Adrenal gland (tissue), 12 donors: ENCODE measurements around the gene NRXN2. TPM values are rescaled to one million over a fixed set of nuclear protein-coding genes. Genes with fewer than 3 reads are reported as not detected.

ENCODE experiments used
- DNase-seq, 7 donors: peaks; one replicate each; pipeline ENCODE4 v3.0.0-alpha.2; 2019 to 2020
- H3K27ac ChIP-seq, 5 donors: fragments of 200-600 bp; sonication (generic) in 4 of 5; 1 replicate in 3 of 5; 2 replicates in 2 of 5; pipeline versions ENCODE4 v1.5.1 to v1.8.0; 2016 to 2020; ENCODE audit warnings: mild to moderate bottlenecking in 1 of 5
- H3K27me3 ChIP-seq: fragments of 200-600 bp; 2 replicates; pipeline ENCODE4 v1.8.0; 2021
- H3K36me3 ChIP-seq, 2 donors: fragments of 200-600 bp; replicated peaks in 1 of 2; 1 replicate in 1 of 2; 2 replicates in 1 of 2; pipeline versions ENCODE4 v1.5.1 to v1.8.0; 2018 to 2022
- H3K4me1 ChIP-seq, 2 donors: fragments of 200-600 bp; replicated peaks in 1 of 2; 1 replicate in 1 of 2; 2 replicates in 1 of 2; pipeline versions ENCODE4 v1.5.1 to v1.8.0; 2018 to 2021
- H3K4me3 ChIP-seq, 4 donors: fragments of 200-600 bp; sonication (generic) in 3 of 4; one replicate each; pipeline ENCODE4 v1.5.1; 2016 to 2018
- H3K9me3 ChIP-seq, 3 donors: fragments of 200-600 bp; sonication (generic) in 1 of 3; replicated peaks in 1 of 3; 1 replicate in 2 of 3; 2 replicates in 1 of 3; pipeline versions ENCODE4 v1.5.1 to v1.8.0; 2016 to 2021
- POLR2A ChIP-seq, 2 donors: fragments of 450-650 bp; IDR thresholded peaks; one replicate each; pipeline ENCODE4 v1.6.1; 2017; ENCODE audit warnings: antibody characterized with exemption in 2 of 2, mild to moderate bottlenecking in 2 of 2, moderate library complexity in 1 of 2
- WGBS, 4 donors: extraction: QIAGEN DNeasy Blood & Tissue Kit in 2 of 4; methylation state at CpG; one replicate each; pipeline versions ENCODE4 v1.1.5 to v1.1.7; 2013 to 2017; 5-methylcytosine and 5-hydroxymethylcytosine counted together
- intact Hi-C, 2 donors: fragments of 100-400 bp; cut with DNase I; formaldehyde crosslinking; loops; one replicate each; pipeline versions ENCODE4 v1.14.1 to v1.15.0; 2022 to 2023
- polyA plus RNA-seq, 3 donors: library from polyadenylated mRNA; stranded (reverse); fragments of 200-250 nt in 2 of 3; fragments of 350-450 nt in 1 of 3; fragmentation: Illumina TruSeq in 1 of 3; extraction: RNeasy Lipid Tissue Mini Kit (QIAGEN cat#74804) in 1 of 3; gene quantifications; one replicate each; pipeline ENCODE4 v1.2.3, GENCODE V29; 2013 to 2014
- total RNA-seq, 9 donors: library from RNA; depleted of rRNA in 4 of 9; stranded (reverse); fragments of >200 nt in 4 of 9; fragments of 120-200 nt in 1 of 9; fragmentation: NEBNext Ultra II Directional in 1 of 9; extraction: Animal tissue kit (Norgen Biotek cat#: 25700) in 1 of 9; gene quantifications; one replicate each; pipeline versions ENCODE4 v1.1.0 to v1.2.4, GENCODE V29; 2013 to 2023
- TF ChIP-seq, protein P1 (sequence below), 6 experiments: fragments of 450-650 bp in 4 of 6; fragments of 200-600 bp in 2 of 6; sonication (generic) in 1 of 6; IDR thresholded peaks; 1 replicate in 5 of 6; 2 replicates in 1 of 6; pipeline versions ENCODE4 v1.5.1 to v1.8.0; 2016 to 2021; ENCODE audit warnings: antibody characterized with exemption in 6 of 6, mild to moderate bottlenecking in 2 of 6, moderate library complexity in 1 of 6
- donor health status: healthy with polysubstance abuse.
- donor health status: Bipolar disorder and iron deficiency.
- donor health status: DM: yes; HTN: yes; CAD: no.
- donor health status: DM: no; HTN: no; CAD: no.
- donor health status: DM: no; HTN: no; CAD: no.
- donor health status: DM: yes; HTN: yes; CAD: no.

Gene NRXN2
- total and polyA plus RNA-seq, 12 donors = 1.7 to 17.1 (median 4.9) TPM

DNA sequence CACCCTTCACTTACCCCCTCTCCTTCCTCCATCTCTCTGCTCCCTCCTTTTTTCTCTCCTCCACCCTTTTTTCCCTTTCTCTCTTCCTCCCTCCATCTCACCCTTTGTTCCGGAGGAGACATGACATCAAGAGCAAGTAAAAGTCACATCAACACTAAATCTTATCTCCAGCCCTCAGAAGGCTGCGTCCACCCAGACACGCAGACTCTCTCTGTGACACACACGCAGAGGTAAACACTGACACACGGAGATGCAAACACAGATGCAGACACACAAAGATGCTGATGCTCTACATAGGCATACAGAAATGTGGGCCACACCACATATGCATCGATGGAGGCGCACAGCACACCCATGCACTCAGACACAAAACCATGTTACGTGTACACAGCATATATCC, 27.0 kb downstream of the NRXN2 start:
- Histone ChIP-seq H3K27ac (no peak overlapping the region), H3K4me1 (no peaks in the 10 kb centered on the region), H3K4me3 (no peak overlapping the region), H3K27me3 (no peaks in the 10 kb centered on the region), H3K36me3 (no peaks in the 10 kb centered on the region), H3K9me3 (no peaks in the 10 kb centered on the region)
- TF ChIP-seq, protein P1, sequence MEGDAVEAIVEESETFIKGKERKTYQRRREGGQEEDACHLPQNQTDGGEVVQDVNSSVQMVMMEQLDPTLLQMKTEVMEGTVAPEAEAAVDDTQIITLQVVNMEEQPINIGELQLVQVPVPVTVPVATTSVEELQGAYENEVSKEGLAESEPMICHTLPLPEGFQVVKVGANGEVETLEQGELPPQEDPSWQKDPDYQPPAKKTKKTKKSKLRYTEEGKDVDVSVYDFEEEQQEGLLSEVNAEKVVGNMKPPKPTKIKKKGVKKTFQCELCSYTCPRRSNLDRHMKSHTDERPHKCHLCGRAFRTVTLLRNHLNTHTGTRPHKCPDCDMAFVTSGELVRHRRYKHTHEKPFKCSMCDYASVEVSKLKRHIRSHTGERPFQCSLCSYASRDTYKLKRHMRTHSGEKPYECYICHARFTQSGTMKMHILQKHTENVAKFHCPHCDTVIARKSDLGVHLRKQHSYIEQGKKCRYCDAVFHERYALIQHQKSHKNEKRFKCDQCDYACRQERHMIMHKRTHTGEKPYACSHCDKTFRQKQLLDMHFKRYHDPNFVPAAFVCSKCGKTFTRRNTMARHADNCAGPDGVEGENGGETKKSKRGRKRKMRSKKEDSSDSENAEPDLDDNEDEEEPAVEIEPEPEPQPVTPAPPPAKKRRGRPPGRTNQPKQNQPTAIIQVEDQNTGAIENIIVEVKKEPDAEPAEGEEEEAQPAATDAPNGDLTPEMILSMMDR (IDR thresholded peaks at IDR 0.05) = no peak
- no peak for TF ChIP-seq POLR2A (IDR thresholded peaks at IDR 0.05)
- 82 to 93% (median 84%) methylated on average over 8 of the region's 8 CpGs for WGBS, 4 donors
- no peak for DNase-seq
- intact Hi-C loops = no loop called here

DNA sequence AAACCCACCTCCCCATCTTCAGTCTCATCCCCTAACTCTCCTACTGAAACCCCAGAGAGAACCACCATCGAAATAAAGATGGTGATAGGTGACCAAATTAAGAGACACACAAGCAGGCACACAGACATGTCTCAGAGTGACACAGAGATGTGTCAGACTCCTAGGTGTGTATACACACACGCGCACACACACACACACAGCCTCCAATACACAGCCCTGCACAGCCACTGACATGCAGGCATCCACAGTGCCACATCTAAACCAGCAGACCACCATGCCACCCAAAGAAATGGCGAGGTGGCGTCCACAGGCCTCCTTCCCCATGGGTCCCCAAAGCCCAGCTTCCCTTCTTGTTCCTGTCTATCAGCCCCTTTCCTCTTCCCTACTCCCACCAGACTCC, 27.4 kb downstream of the NRXN2 start:
- intact Hi-C loops = no loop called here
- Histone ChIP-seq H3K36me3 (no peaks in the 10 kb centered on the region), H3K27me3 (no peaks in the 10 kb centered on the region), H3K9me3 (no peaks in the 10 kb centered on the region), H3K4me1 (no peaks in the 10 kb centered on the region), H3K27ac (no peak overlapping the region), H3K4me3 (no peak overlapping the region)
- DNase-seq = no peak
- TF ChIP-seq POLR2A (IDR thresholded peaks at IDR 0.05) = no peak
- TF ChIP-seq, protein P1 (IDR thresholded peaks at IDR 0.05) = no peak
- 86 to 93% (median 89%) methylated on average over 5 of the region's 5 CpGs for WGBS, 4 donors

DNA sequence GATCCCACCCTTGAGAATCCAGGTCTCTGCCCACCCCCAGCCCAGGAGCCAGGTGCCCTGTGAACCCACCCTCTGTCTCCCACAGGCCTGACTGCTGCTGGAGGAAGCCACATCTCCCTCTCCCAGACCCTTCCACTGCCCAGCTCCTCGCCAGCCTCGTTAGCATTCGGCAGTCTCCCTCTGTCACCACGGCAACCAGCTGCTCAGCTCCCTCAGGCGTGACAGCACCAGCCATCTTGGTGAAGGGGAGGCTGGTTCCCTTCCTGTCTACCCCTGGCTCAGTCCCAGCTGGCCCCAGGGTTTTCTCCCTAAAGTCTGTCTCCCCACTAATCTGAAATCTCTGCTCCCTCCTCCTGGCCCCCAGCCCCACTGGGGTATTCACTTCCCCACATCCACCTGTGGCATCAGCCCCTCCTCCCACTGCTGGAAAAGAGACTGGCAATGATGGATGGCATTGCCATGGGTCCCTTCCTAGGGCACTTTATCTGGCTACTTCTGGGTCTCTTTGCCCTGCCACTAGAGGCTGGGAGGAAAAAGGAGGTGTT, 28.1 kb downstream of the NRXN2 start:
- H3K36me3 ChIP-seq = no peaks in the 10 kb centered on the region
- no peaks in the 10 kb centered on the region for H3K4me1 ChIP-seq
- no peaks in the 10 kb centered on the region for H3K9me3 ChIP-seq
- intact Hi-C loops = no loop called here
- no peak overlapping the region for H3K27ac ChIP-seq
- no peak overlapping the region for H3K4me3 ChIP-seq
- WGBS, 4 donors = 52 to 63% (median 60%) methylated on average over 1 to 5 of the region's 5 CpGs
- peak in 1 of 7 donors; percentile 61 for DNase-seq
- H3K27me3 ChIP-seq = no peaks in the 10 kb centered on the region
- no peak for TF ChIP-seq POLR2A (IDR thresholded peaks at IDR 0.05)
- TF ChIP-seq, protein P1 (IDR thresholded peaks at IDR 0.05) = no peak

DNA sequence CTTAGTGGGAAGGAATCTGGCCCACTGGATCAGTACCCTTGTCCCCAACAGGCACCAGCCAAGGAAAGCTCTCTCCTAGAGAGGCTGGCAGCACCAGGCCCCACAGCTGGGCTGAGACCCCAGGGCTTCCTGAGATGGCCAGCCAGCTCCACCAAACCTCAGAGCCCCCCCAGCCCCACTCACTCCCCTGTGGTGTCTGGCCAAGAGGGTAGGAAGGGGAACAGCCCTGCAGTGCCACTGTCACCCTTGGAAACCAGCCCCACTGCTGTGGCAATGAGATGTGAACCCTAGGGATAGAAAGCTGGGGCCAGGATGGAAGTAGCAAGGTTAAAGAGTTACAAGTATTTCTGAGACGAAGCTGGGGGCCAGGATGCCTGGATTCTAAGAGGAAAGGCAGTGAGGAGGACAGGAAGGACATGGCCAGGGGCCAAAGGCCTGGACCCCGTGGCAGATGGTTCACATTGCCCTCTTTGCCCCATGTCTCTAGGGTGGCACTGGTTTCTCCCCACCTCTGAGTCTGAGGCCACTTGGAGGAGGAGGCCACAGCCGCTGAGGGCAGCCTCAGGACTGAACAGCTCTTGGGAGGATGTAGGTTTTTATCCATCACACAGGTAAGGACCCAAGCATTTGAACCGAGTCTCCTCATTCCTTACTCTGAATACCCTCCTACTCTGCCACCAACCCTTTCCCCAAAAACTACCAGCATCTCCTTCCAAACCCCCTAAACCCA, 28.8 kb downstream of the NRXN2 start:
- H3K27ac ChIP-seq = no peak overlapping the region
- H3K9me3 ChIP-seq = no peaks in the 10 kb centered on the region
- no peaks in the 10 kb centered on the region for H3K4me1 ChIP-seq
- intact Hi-C loops = no loop called here
- H3K27me3 ChIP-seq = no peaks in the 10 kb centered on the region
- no peak for DNase-seq
- 59 to 69% (median 65%) methylated on average over 4 of the region's 4 CpGs for WGBS, 4 donors
- H3K4me3 ChIP-seq = no peak overlapping the region
- no peaks in the 10 kb centered on the region for H3K36me3 ChIP-seq
- TF ChIP-seq POLR2A (IDR thresholded peaks at IDR 0.05) = no peak
- TF ChIP-seq, protein P1 (IDR thresholded peaks at IDR 0.05) = no peak
